Stimulated activated CD8-positive, alpha-beta memory T cell treated with anti-CD3 and anti-CD28 coated beads, Interleukin-2, amount 100 ng/mL, for 1 hour (primary cell): ENCODE measurements around the gene PYGO2.

ENCODE experiments used
- DNase-seq, 2 donors: peaks; one replicate each; pipeline ENCODE4 v3.0.0-alpha.2; 2020; ENCODE audit warnings: low read depth in 2 of 2

PYGO2 gene, protein sequence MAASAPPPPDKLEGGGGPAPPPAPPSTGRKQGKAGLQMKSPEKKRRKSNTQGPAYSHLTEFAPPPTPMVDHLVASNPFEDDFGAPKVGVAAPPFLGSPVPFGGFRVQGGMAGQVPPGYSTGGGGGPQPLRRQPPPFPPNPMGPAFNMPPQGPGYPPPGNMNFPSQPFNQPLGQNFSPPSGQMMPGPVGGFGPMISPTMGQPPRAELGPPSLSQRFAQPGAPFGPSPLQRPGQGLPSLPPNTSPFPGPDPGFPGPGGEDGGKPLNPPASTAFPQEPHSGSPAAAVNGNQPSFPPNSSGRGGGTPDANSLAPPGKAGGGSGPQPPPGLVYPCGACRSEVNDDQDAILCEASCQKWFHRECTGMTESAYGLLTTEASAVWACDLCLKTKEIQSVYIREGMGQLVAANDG

DNA sequence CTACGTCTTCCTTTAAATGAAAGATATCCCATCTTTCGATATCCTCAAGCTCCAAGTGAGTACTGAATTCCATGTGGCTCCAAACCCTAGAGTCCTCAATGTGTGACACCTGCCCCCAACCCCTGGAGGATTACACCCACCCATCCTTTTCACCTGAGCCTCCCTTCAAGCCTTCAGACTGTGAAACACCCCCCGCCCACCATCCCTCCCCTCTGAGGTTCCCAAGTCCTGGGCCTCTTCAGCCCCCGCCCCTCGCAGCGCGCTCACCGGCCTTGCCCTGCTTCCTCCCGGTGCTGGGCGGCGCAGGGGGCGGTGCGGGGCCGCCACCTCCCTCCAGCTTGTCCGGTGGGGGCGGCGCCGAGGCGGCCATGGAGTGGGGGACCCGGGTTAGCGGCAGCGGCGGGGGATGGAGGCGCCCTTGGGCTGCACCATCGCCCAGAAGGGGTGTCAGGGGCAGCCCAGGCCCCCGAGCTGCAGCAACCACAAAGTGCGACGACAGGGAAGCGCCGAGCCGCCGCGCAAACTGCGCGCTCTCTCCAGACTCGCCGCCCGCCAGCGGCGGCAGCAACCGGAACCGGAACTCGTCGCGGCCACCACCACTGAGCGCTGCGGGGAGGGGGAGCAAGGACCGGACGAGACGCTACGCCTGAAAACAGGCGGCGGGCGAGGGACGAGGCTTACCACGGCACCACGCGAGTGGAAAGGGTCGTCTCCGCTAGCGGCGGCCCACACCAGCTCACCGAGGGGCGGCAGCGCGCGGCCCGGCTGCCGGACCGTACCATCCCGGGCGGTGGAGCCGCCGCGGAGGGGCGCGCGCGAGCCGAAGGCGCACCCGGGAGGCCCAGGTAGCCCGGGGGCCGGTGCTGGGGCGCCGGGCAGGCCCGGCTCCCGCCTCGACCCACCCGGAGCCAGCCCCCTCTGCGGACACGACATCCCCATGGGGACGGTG lies at the start of gene PYGO2:
Gene PYGO2, minus strand, starts transcription at position 576 of the 949 bp plus-strand sequence. Its CDS starts 206 bp downstream, at position 370.
- peak; percentile 57 to 65 for DNase-seq

DNA sequence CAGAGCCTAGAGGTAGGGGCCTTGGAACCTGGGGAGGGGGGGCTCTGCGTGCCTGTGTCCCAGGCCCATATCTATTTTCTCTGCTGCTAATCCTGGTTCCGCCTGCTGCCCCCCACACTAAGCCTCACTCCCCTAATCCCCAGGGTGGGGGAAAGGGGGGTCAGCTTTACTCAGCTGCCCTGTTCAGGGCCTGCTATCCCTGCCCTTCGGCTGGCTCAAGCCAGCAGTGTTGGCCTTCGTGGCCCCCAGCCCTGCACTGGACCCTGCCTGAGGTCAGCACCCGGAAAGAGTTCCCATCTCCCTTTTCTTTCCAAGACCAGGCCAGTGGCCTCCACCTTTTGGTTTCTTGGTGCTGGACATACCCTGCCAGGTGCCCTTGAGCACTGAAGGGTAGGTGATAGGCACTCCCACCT lies 49.4 kb upstream of the PYGO2 start:
- no peak for DNase-seq

DNA sequence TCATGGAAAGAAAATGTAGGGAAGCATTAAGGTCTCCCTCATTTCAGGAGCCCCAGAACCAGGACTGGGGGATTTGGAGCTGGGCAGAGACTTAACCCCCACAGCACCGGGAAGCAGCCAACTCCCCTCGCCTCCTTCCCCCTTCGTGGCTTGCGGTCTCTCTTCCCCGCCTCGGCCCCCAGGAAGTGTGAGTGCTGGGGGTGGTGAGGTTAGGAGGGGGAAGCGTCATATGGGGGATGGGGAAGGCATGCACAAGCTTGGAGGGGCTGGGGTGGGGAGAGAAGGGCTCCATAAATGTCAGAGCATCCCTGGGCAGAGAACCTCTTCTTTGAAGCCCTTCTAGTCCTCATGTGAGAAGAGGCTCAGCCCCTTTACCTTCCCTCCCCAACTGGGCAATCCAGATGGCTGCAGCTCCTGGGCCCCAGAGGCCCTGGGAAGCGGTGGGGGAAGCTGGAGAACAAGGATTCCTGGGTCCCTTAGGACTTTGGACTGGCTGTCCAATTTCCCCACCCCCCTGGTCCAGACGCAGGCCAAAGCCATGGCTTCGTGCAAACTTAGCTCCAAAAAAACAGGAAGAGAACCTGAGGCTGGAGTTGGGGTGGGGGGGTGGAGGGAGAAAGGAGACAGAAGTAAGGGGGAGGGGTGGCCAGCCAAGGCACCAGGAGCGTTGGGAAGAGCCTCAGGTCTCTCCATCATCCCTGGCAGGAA lies 48.8 kb upstream of the PYGO2 start:
- DNase-seq = no peak

DNA sequence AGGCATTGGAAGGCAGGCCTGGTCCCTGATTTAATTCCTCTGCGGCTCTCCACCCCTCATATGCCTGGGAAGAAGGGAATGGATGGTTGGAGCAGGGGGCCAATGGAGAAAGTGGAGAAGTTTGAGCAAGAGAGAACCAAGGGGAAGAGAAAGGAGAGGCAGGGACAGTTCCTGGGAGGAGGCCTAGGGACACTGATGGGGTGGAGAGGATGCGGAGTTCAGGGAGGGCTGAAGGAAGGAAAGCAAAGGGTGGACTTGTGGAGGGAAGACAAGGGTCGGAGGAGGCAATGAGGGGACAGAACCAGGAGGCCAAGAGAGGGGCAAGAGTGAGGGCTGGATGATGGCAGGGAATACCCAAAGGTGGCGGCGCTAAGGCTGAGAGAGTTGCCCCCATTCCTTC lies 48.2 kb upstream of the PYGO2 start:
- DNase-seq = no peak

DNA sequence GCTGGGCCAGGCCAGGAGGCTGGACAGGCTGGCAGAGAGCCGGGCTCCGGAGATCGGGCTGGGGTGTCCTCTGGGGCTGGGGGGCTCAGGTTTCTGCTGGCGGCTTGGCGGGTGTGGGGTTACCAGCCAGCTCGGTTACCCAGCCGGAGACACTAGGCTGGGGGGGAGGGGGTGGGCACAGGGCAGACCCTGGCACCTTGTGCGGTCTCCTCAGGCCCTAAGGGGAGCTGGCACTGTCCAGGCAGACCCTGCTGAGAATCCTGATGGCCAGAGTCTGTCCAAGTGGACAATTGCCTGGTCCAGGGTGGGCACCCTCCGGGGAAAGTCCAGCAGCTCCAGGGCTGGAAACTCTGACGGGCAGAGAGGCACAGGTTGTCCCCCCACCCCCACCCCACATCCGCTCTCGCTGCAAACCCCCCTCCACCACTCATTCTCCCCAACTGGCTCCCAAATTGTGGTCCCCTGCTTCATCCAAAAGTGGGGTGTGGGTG lies 47.7 kb upstream of the PYGO2 start:
- no peak for DNase-seq

DNA sequence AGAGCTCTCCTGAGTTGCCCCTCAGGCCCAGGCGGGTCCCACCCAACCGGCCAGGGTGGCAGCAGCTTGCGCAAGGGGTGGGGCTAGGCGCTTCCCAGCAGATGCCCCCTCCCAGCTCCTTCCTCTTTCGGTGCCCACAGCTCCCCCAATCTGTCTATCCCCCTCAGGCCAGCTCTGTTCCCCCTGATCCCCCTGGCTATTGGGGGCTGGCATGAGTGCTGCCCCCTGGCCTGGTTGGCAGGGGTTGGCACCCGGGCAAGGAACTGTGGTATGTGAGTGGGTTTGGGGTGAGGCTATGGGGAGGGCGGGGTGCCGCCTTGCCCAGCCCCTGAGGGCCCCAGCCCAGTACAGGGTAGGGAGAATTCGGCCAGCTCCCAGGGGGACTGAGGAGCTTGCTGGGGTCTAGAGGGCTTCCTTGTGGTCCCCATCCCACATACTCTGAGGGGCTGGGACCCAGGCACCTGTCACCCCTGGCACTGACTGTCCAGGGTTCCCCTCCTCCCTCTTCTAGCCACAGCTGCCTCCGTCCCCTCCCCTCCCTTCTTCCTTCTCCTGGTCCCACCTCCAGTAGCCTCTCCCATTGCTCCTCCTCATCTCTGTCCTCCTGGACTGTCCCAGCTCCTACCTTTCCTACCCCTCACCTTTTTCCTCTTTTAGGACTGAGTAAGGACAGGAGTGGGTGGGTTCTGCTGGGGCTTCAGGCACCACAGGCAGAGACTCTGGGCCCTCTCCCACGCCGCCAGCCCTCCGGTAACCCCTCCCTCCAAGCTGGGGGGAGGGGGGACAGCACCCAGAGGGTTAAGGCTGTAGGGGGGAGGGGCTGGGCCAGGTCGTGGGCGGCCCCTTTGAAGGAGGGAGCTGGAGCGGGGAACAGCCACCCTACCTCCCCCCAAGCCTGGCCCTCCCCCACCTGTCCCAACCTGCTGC lies 46.7 kb upstream of the PYGO2 start:
- no peak for DNase-seq

DNA sequence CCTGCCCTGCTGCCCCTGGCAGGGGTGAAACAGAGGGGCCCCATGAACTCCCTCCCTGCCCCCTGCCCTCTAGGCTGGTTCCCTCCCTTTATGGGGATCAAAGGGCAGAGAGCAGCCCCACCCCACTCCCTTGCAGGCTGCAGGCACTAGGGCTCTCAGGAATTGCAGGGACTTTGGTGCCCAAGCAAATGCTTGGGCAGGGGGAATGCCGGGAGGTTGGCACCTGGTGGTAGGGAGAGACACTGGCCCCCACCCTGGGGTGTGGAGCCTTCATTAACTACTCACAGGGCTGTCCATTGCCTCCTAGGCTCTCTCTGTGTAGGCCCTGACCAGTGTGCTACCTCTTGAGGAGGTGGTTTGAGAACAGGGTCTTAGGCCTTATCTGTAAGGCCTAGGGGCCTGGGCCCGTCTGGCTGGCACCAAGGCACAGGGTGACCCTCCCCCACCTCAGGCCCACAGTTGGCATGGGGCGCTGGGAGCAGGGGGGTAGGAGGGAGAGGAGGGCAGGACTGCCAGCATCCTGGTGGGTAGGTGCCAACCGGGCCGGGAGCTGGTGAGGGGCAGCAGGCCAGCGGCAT lies 45.8 kb upstream of the PYGO2 start:
- DNase-seq = no peak

DNA sequence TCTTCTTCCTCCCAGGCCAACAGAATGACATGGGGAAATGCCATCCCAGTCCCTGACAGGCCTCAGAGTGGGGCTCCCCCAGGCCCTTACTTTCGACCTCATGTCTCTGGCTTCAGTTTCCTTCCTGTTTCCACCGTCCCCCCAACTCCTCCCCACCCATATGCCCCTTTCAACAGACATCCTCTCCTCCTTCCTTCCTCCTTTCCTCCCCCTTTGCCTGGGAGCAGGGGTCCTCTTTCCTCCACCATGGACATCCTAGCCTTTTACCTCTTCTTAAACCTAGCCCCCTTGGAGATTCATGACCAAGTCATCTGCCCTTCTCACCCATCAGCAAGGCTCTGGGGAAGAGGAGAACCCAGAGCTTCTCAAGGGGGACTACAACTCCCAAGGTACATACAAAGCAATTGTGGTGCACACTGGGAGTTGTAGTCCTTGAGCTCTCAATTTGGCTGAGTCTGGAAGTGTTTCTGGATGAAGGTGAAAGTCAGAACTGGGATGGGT lies 45.1 kb upstream of the PYGO2 start:
- DNase-seq = no peak

DNA sequence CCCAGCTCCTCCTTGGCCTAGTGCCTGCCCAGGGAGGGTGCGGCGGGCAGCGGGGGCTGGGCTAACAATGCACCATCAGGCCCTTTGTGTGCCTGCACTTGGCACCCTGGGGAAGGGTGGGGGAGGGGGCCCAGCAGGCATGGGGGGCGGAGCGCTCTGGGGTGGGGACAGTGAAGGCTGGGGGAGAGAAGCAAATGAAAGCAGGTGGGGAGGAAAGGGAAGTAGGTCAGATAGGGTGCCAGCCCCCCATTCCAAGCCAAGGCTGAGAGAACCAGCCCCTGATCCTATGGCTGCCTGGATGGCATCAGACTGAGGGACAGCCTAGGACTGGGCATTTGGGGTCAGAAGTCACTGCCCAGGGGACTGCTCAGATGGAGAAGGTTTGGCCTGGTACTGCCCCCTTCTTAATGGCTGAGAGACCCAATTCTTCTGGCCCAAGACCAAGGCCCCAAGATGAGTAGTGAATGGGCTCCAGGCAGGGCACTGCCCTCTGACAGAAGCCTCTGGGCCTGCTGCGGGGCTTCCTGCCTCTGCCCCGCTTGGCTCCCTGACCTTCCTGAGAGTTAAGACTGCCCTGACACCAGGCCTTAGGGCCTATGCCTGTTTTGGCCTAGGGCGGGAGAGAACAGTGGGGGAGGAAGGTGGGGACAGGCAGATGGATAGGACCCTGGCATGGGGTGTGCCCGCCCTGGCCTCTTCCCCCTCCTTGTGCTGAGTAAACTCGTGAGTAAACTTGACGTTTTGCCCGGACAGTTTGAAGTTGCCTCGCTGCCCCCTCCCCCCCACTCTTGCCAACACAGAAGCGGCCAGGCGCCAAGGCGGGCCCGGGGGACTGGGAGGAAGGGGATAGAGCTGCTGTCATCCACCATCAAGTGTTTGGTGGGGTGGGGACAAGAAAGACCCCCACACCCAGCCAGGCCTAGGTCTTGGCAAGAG lies 43.8 kb upstream of the PYGO2 start:
- no peak for DNase-seq

DNA sequence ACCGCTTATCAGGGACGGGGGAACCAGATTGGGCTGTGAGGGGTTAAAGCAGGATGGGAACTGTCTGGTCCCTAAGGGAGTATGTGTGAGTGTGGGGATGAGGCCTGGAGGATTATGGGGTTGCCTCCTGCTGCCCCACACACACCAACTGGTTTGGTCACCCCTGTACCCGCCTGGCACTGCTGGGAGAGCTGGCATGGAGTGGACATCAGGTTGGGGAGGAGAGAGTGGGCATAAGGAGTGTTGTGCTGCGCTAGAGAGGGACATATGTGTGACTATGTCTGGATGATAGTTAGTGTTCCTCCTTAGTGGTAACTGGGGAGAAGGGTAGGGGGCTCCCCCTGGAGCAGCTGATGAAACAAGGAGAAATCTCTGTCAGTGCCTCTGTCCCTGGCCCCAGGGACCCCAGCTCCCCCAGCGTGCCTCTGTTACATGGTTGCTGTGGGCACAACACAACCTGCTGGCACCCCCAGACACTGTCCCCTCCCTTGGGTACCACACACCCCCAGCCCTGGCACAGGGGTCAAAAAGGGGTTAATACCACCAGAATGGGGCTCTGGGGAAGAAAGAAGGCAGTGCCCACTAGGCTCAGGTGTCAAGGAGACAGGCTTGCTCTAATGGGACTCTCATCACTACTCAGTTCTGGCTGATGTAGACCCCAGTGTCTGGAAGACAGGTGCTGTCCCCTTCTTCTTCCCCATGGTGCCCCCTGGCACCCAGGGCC lies 42.9 kb upstream of the PYGO2 start:
- DNase-seq = no peak

DNA sequence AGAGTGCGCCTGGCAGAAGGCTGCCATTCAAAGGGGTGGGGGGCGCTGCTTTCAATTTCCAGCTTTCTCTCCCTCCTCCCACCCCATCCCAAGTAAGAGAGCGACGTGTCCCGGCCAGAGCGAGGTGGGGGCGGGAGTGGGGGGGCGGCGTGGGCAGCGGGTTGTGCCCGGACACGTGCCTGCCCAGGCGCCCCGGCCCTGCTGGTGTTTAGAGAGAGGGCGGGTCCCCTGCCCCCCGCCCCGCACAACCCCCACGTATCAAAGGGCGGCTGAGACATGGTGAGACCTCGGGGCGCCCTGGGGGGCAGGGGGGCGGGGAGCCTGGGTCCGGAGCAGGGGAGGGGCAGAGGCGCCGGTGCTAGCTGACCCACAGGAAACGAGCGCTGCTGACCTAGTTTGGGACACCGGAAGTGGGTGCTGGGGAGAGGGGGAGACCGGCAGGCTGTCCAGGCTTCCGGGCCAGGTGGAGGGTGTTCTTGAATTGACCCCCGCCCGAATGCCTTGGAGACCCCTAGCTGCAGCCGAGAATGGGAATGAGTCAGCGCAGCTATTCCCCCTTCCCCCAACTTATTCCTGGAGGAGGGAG lies 42.3 kb upstream of the PYGO2 start:
- no peak for DNase-seq

DNA sequence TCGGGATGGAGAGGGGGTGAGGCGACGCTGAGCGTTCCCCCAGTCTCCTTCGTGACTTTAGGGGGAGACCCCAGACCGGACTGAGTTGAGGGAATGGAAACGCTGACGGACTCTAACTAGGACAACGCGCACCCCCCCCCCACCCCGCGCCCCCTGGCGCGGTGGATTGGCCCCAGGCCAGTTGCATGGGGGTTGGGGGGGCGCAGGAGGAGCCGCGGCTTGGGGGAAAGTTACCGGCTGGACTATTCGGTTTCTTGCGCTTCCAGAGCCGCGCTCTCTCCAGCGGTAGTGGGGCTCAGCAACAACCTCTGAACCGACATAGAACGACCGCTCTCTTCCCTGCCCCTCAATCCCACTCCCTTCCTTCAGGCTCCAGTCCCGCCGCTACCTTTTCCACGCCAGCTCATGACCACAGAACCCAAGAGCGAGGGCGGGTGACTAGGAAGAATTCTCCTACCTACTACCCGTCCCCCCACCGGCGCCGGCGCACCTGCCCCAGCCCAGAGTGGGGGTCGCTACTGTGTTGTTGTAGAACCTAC lies 41.7 kb upstream of the PYGO2 start:
- no peak for DNase-seq

DNA sequence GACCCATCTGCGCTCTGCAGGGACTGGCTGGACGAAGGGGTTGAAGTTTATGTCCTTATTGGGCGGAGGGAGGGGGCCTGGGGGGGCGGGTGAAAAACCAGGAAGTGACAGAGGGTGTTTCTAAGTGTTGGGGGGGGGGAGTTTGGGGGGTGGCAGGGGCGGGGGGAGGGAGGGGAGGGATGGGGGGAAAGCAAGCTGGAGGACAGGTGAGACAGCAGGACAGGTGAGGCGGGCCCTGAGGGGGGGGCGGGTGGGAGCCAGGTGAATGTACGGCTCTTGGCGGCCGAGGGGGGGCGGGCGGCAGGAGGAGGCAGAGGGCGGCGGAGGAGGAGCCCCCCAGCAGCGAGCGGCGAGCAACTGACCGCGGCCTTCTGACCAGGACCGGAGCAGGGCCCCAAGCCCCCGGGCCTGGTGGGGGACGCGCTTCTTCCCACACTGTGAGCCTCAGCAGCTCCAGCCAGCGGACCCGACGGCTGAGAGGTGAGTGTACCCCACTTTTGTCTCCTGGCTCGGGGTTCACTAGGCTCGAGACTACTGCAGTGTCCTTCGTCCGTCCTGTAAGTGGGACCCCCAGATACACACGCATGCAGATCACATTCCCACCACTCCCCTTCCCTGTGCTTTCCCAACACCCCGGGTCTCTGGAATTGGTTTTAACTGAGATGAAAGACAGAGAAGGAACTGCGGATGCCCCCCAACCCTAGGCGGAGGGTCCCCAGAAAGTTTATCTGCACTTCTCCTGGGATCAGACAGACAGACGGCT lies 41.1 kb upstream of the PYGO2 start, which contains the start of gene ZBTB7B:
Gene ZBTB7B, plus strand, starts transcription at position 339 of the 763 bp plus-strand sequence. CDS start 11,859 bp downstream, outside the sequence.
- no peak for DNase-seq

DNA sequence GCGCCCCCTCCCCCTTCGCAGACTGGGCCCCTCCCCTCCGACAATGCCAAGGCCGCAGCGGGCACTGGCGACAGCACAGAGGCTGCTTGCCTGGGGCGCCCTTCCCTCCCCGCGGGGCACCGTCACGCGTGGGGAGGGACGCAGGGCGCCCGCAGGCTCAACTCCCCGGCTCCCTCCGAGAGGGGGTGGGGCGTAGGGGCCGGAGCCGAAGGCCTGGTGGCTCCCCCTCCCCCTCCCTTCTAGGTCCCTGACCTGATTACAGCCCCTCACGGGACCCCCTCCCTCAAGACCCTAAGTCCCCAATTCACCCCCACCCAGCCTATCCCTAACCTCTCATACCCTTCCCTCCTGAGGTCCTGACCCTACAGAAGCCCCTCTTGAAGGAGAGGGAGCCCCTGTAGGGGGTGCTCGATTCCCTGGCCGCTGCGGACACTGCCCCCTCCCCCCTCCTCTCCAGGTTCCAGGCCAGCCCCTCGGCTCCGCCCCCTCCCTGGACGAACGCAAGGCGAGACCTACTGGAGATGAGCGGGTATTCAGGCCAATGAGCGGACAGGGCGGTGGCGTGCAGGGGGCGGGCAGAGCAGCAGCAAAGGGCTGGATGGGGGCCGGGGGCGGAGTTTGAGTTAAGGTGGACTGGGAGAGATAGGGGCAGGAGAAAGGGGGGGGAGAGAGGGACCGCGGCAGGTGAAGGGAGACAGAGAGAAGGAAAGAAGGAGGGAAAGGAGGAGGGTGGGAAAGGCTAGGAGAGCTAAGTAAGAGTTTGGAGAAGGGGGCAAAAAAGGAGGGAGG lies 40.3 kb upstream of the PYGO2 start:
- peak; percentile 95 to 98 for DNase-seq

DNA sequence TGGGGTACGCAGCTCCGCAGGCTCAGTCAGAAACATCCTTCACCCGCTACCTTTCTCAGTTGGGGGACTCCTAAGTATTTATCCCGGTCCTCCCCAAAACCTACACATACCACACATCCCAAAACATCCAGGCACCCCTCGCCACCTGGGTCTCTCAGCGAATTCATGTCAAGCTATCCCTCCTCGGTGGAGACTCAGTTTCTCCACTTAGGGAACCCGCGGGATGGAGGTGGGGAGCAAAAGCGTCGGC lies 39.8 kb upstream of the PYGO2 start:
- no peak for DNase-seq

DNA sequence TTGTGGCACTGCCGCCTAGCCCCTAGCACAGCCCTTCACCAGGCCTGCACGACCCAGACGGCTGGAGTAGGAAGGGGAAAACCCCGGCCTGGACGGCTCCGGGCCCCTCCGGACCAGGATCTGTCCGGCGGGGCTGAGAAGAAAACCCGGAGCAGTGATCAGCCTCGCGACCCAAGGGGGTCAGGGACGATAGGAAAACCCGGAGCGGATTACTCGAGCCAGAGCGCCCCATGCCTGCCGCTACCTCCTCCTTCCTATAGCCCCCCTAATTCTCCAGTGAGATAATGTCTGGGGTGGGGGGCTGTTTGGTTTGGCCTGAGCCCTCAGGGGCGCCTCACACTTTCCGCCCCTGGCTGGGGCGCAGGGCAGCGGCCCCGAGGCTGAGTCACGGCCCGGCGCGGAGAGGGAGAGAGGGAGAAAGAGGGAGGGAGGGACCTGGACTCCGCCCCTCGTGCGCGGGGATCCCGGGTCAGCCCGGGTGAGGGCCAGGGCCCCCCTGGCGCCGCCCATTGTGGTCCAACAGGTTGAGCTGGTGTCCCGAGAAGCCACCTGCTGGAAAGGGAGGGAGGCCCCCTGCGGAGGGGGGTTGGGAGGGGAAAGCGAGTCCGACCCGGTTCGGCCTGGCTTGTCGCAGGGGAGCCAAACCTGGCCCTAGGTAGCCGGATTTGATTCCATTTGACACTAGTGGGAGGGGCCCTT lies 39.3 kb upstream of the PYGO2 start:
- DNase-seq = peak; percentile 59 to 71
